NCI-H748 (cell line): ENCODE results near the gene SH3RF1.

Source experiments
- DNase-seq: peaks from one replicate; lab custom pipeline; 2025; ENCODE audit not compliant: unreplicated experiment; lab: John Stamatoyannopoulos, UW

SH3RF1 gene

DNA sequence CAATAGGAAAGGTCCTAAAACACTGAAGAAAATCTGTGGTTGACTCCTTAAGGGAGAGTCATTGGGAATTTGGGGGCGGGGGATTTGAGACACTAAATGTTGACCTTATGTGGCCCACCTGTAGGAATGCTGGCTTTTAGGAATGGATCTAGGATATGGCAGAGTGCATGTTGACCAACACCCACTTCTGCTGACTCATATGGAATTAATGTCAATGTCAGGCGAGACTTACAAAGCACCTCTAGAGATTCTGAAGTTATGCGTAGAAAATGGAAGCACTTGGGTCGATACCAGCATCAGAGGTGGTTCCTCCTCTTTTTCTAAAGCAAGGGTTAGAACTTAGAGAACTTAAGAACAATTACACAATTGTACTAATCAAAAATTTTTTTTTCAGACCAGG, 160.1 kb downstream of the SH3RF1 start:
- no peak for DNase-seq

DNA sequence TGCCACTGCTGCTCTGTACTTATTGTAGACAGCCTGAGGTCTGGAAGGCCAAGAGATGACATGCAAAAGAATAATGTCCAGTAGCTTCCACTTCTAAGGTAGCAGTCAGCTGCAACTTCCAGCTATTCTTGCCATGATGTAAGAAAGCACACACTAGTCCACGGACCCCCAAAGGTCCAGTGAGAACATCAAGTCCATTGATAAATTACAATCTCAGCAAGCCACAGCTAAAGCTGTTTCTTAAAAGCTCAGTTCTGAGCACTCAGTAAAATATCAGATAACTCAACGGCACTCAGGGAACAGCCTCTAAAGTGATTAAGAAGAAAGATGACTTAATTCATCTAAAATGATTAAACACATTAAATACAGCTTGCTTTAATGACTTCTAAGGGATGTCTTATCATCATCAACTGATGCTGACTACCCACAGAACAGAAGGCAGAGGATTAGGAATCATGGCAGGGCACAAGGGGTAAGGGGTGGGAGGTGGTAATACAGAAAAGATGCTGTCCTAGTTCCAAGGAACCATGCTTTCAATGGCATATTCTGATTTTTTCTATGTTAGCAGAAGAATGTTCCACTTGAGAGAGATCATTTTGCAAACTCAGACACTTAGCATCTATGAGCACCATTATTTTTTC, 161.6 kb downstream of the SH3RF1 start:
- no peak for DNase-seq

DNA sequence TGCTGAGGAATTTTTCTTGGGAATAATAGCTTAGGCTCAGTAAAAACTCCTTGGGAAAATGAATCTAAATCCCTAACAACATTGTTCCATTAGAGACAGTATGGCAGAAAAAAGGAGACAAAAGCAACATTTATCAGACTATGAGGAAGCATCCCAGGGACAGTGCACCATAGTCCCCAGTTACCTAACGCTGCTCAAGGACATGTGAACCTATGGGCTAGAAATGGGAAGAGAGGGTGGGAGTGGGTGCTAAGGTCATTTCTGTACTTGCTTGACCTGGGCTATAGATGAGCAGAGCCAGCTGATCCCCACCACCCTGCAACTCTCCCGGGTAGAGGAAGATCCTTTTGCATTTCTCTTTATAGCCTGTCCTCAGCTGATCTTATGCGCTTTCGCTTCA, 162.5 kb downstream of the SH3RF1 start:
- DNase-seq = no peak

DNA sequence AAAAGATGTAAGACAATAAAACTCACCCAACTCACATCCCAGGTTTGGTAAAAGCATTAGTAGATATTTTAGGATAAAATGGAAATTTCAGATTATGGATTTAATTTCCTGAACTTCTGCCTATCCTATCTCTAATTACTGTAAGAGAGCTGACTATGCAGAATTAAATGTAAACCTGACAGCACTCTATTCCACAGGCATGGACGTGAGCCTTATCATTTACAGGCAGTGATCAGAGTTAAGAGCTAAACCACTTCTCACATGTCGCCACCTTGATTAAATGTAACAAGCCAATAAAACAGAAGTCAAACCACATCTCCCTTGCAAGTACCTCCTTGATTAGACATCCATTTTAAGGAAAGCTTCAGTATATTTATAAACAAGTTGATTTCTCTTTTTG, 163.2 kb downstream of the SH3RF1 start:
- no peak for DNase-seq

DNA sequence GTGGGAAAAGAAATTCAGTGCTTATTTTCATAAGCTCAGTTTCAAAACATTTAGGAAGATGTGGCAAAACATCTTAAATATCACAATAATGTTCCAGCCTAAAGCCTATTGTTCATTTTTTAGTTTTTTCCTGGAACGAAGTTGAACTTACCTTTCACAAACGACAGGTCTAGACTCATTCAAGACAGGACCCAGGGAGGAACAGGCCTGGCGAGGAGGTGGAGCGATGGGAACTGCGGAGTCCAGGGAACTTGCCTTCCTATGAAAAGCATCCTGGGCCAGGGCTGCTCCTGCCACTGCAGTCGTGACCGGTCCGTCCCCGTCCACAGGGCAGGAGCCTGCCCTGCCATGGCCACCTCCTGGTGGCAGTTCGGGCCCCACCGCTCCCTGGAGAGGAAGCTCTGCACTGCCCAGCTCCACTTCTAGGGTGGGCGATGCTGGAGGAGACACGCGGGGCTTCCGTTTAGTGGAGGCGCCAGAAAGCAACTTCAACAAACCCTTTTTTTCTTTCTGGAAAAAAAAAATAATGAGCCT, 164.0 kb downstream of the SH3RF1 start:
- no peak for DNase-seq

DNA sequence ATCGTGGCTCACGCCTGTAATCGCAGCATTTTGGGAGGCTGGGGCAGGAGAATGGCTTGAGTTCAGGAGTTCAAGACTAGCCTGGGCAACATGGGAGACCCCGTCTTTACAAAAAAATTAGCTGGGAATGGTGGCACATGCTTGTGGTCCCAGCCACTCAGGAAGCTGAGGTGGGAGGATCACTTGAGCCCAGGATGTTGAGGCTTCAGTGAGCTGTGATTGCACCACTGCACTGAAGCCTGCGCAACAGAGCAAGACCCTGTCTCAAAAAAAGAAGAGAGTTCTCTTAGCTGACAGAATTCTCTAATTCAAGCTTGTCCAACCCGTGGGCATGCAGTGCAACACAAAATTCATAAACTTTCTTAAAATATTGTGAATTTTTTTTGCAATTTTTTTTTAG, 165.1 kb downstream of the SH3RF1 start:
- no peak for DNase-seq

DNA sequence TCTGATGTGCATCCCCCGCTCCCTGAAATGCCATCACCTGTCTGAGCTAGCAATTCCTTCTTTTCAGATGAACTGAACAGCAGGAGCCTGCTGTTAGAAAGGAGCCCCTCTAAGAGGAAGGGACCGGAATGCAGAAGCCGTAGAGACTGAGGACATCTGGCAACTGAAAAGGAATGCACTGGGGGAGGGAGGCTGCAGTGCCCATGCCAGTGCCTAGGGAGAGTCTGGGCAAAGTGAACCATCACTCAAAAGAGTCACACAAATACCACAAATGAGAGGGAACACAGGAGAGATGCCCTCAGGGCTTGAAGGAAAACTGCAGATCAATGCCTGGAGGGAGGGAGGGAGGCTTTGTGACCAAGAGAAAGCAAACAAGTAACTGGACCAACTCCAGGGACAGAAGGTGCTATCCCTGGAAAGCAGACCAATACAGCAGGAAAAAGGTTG, 166.8 kb downstream of the SH3RF1 start:
- DNase-seq = peak; percentile 21

DNA sequence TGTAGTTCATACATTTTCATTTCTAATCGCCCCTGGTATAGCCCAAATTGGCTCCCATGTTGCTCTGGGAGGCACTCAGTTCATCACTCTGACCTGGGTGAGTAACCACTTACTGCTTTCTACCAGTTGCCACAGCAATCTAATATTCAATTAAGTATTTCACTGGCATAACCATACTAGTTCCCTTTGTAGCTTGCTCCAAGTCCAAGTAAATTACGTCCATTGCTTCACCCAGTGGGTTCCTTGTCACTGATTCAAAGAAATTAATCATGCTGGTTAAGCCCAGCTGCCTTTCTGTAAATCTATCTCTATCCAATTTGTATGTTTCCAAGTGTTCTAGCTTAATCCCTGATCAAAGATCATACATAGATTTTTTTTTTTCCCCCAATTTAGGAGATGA, 168.7 kb downstream of the SH3RF1 start:
- no peak for DNase-seq

DNA sequence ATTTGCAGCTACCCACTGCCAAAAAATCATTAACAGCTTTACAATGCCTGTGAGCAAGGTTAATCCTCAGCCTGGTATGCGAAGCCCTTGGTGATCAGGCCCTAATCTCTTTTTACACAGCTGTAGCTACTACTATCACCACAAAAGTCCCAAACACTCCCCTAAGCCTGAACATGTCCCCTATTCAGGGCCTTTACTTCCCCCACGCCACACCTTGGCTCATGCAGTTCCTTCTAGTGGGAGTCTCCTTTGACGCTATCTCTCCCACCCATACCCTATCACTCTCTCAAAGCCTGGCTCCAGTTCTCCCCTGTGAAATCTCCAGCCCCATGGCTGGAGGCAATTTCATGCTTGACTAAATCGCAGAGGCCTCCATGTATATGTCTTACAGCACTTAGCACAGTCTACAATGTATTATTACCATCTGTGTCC, 170.1 kb downstream of the SH3RF1 start:
- DNase-seq = no peak

DNA sequence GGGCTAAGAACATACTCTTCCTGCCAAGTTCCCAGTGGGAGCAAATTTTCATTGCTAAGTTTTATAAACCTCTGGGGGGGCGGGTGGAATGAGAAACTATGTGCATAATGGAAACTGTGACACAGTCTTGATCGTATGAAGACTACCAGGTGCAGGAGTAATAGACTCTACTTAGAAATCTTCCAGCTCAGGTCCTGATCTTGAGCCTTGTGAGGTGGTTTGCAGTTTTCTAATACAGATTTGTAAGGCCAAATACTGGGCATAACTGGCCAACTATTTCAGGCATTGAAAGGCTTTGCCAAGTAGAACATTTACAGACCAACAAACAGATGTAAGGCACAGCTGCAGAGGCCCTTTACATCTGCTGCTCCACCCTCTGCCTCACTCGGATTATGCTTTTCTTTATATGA, 171.0 kb downstream of the SH3RF1 start:
- no peak for DNase-seq

DNA sequence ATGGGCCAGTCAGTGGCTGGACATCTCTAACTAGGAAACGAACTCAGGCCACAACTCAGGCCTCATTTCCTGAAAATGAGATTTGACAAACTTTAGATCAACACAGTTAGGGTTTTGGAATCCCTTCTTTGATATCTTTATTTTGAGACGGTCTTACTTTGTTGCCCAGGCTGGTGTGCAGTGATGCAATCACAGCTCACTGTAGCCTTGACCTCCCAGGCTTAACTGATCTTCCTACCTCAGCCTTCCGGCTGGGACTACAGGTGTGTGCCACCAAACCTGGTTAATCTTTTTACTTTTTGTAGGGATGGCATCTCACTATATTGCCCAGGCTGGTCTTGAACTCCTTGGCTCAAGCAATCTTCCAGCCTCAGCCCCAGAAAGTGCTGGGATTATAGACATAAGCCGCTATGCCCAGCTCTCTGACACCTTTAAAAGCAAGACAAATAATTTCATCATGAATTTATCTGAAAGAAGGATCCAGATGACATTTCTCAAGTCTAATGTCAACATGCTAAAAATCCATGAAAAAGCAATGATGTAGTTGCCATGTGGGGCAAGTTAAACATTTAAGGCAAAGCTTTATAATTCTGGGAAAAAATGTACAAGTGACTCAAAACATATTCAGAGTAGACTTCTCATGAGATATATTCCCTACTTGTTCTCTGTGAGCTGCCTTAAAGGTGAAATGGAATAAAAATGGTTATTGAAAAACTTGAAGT, 171.6 kb downstream of the SH3RF1 start:
- DNase-seq = no peak

DNA sequence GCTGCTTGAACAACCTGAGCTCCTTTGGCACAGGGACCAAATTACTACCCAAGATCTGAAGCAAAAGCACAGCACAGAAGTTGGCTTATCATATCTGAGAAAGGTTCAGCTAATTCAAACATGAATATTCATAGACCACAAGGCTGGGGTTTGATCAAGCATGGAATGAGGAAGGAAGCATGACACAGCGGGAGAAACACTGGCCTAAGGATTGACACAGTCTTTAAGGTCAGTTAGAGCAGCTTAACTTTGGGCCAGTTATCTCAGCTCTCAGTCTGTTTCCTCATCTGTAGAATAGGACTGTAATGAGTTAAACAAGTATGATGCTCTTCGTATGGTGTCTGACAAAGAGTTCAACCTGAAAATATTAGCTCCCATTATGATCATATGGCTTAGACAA, 172.2 kb downstream of the SH3RF1 start:
- DNase-seq = no peak

DNA sequence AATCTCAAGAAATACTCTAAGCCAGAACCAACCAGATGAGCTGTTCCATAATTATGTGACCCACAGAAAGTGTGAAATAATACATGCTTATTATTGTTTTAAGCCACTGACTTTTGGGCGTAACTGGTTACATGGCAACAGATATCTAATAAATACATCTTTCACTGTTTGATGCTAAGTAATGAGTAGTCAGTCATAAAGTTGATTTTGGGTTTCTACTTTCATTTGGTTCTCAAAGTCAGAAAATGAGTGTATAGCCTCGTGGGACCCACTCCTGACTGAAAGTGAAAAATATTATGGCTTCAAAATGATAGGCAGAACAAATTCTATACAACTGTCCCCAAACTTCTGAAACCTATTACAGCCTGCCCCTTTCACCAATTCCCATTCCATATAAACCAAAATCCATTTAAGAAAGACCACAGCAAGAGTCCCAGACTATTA, 172.7 kb downstream of the SH3RF1 start:
- no peak for DNase-seq

DNA sequence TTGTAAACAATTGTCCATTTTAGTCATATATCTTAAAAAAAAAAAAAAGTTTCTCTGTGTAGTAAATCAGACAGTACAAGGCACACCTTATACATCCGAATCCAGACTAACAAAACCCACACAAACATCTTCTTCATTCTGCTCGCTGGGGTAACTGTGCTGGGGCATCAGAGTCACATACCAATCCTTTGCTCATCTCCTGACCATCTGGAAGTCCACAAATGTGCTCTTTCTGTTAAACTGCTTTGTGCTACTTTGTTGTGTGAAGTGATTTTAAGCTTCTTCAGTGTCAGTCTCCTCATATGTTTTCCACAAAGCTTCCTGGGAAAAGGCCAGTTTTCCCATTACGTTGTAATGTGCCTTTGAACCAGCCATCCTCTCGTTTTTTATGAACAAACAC, 174.5 kb downstream of the SH3RF1 start:
- no peak for DNase-seq

DNA sequence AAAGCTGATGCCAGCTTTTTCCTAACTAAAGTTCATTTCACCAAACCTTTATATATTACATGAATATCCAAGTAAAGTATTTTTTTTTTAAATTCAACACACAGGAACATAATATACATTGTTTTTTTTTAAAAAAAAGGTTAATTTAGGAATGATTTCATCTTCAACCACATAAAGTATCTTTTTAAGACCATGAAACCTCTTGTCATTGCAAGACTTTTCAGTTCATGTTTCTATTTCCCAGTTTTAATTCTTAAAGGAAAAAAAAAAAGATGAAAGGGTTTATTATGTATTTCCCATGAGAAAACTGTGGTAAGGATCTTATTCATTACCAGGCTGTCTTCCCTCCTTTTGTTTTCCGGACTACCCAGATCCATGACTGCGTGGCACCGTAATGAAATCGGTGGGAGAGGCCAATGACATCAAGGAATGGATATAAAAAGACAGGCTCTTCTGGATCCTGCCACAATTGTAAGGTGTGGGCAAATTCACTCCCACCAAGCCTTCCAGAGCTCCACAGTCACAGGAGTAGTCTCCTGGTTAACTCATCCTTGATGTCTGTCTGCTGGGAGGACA, 176.0 kb downstream of the SH3RF1 start:
- no peak for DNase-seq

DNA sequence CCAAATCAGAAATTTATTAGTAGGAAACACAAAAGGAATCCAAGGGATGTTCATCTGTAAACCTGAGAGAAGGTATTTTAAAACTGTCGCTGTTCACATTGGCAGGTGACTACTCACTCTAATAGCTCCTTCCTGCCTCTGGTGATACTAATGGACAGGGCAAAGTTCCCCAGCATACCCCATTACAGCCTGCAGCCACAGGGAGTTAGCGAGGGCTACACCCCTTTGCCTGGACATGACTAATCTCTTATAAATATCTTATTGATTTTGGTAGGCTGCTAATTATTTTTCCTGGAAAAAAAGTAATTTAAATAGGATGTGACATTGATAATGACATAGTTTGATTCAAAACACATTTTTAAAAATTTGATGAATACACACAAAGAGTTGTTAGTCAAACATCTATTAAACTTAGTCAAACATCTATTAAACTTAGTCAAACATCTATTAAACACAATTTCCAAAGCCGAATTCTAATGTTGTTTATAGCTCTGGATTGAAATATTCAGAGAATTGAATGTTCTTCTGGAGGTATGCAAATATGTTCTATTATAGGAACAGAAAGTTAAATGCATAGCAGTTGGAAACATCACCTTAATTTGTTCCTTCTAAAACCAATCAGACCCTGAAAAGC, 177.8 kb downstream of the SH3RF1 start:
- peak; percentile 7 for DNase-seq

DNA sequence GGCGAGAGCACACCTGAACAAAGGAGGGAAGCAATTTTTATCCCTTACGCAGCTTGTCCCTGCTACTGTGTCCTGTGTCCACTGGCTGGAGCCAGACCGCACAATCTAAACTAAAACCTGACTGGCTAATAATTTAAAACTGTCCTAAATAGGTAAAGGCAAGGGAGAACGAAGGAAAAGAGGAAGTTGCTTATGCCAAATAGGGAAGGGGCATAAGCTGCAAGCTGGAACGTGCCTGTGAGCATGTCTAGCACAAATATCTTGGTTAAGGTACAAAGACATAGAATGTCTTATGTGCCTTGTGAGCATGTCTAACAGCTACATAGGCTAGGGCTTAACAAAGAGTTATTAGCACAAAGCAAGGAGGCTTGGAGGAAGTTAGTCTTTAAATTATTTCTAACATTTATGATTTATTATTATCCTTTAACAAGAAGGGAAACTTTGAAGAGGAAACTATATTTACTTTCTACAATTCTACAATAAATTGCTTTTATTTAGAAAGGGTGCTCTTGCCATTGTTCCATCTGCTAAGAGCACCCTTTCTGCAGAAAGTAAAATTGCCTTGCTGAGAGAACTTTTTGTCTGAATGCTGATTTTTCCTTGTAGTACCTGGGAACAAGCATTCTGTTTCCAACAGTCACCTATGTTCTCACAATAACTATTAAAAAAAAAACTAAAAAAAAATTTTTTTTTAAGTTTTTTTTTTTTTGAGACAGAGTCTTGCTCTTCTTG, 180.1 kb downstream of the SH3RF1 start:
- DNase-seq = no peak

DNA sequence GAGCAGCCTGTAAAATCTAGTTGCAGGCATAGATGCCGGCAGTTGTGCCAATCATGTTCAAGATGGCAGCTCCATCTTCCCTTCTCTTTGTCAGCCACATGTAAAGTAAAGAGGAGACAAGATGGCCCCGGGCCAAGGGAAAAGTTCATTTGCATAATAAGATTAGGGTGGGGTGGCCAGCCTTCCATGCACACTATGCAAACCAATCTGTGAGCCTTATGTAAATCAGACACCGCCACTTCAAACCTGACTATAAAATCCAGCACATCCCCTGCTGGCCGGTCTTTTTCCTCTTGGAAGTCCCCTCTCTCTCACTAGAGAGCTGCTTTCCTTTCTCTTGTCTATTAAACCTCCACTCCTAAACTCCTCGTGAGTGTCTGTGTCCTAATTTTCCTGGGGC, 181.8 kb downstream of the SH3RF1 start:
- no peak for DNase-seq

DNA sequence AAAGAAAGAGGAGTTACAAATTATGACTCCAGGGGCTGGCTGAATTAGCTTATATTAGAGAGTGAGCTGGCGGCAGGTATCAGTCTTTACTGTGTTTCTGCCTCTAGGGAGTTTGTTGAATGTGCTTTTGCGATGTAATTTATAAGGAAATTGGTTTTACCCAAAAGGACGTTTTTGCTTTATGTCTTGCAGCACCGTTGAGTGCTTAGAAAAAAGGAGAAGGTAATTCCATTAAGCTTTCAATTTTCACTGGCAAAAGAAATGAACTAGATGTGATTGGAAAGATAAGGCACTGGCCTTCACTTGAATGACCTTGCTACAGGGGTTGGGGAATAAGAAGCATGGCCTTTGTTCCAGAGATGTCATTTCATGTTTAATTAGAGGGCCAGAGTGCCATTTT, 185.8 kb downstream of the SH3RF1 start:
- DNase-seq = no peak

DNA sequence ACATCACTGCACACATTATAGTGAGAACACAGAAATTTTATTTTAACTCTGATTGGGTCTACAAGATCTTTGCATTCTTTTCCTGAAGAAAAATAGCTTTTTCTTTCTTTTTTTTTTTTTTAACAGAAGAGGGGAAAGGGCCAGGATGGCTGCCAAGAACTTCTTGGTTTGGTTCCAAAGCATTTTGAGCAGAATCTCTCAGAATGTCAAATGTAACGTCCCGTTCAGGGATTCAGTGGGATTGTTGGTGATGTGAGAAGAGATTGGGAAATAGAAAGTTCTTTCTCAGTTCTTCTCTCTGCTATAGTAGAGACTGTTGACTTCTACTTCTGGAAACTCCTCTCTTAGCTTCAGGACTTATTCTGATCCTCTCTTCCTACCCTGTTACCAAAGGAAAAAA, 189.8 kb downstream of the SH3RF1 start:
- no peak for DNase-seq
